ENCODE data around the gene EFNA2.
A peak's percentile ranks its signal among the peaks of the same experiment; 100 is the strongest.

Gene EFNA2

DNA sequence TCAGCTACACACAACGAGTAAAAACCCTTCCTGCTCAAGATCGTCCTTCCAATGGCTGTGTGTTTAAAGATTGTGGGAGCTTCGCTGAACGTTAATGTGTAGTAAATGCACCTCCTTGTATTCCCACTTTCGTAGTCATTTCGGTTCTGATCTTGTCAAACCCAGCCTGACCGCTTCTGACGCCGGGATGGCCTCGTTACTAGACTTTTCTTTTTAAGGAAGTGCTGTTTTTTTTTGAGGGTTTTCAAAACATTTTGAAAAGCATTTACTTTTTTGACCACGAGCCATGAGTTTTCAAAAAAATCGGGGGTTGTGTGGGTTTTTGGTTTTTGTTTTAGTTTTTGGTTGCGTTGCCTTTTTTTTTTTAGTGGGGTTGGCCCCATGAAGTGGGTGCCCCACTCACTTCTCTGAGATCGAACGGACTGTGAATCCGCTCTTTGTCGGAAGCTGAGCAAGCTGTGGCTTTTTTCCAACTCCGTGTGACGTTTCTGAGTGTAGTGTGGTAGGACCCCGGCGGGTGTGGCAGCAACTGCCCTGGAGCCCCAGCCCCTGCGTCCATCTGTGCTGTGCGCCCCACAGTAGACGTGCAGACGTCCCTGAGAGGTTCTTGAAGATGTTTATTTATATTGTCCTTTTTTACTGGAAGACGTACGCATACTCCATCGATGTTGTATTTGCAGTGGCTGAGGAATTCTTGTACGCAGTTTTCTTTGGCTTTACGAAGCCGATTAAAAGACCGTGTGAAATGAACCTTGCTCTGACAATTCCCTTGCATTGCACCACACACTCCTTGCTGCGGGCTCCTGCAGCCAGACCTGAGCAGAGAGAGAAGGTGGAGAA is 13.0 kb upstream of the EFNA2 start:
- no peak for DNase-seq

DNA sequence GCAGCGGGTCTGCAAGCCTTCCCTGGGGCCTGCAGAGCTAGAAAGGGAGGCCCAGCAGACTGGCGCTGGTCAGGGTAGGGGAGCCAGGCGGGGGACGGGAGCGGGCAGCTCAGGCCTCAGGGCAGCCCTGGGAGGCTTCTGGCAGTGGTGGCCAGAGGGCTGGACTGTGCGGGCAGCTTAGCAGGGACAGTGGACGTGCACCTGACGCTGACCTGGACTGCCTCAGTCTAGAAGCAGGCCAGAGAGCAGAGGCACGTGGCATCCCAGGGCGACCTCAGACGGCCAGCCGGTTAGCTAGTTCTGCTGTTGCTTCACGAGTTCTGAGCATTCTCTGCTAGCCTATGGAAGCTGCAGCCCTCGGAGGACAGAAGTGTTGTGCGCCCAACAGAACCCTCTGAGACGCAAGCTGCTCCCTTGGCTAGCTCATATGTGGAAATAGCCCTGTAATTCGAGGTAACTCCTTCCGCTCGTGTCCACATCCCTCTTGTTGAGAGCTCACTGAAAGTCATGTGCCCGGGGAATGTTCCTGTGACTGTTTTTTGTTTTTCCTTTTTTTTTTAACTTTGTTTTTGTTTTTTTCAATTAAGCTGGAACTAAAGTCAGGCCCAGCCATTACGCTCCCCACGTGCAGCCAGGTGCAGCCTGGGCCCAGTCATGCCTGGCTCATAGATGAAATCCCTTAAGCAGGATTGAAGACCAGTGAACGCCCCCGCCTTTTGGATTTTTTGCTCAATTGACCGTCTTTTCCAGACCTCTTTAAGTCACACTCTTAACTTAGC is 12.2 kb upstream of the EFNA2 start:
- DNase-seq = no peak

DNA sequence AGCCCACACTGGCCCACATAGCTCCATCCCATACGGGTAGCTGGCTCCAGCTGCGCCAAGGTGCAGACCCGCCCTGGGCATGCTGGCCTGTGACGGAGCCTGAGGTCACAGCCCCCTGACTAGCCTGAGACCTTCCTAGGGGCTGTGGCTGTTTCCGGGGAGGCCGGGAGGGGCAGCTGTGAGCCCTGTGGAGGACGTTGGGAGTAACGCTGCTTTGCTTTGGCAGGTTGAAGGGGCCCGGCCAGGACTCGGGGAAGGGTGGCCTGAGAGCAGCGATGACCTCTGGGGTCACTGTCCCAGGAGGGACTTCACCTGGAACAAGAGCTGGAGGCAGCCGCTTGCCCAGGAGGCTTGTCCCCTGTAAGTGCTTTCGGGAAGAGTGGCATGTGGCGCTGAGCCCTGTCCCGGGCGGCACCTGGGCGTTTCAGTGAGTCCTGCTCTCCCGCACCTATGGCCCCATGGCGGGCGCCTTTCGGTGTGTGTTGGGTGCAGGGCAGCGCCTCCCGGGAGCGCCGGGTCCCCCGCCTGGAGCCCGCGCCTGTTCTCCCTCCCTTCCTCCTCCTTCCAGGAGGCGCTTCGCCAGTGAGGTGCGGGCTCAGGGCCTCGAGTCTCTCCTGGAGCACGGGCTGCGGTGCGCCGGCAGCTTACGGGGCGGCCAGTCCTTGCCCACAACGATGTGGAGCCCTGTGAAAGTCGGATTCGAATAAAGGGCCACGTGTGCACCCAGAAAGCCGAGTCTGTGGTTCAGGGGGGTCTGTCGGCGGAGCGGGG is 11.4 kb upstream of the EFNA2 start:
- DNase-seq = no peak

DNA sequence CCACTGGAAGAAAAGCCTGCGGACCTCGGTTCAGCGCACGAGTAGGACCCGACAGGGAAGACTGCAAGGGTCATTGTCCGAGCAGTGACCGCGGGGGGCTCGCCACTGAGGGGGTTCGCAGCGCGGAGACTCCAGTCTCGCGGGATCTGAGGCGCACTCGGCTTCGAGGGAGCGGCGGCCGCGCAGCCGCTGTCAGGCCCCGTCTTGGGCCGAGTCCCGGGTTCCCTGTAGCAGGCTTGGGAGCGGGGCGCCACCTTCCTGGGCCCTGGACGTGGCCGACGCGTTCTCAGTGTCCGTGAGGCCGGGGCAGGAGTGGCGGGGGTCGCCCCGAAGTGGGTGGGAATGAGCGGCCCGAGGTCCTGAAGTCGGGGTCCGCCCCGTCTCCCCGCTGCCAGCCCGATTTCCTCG is 10.8 kb upstream of the EFNA2 start:
- DNase-seq = no peak

DNA sequence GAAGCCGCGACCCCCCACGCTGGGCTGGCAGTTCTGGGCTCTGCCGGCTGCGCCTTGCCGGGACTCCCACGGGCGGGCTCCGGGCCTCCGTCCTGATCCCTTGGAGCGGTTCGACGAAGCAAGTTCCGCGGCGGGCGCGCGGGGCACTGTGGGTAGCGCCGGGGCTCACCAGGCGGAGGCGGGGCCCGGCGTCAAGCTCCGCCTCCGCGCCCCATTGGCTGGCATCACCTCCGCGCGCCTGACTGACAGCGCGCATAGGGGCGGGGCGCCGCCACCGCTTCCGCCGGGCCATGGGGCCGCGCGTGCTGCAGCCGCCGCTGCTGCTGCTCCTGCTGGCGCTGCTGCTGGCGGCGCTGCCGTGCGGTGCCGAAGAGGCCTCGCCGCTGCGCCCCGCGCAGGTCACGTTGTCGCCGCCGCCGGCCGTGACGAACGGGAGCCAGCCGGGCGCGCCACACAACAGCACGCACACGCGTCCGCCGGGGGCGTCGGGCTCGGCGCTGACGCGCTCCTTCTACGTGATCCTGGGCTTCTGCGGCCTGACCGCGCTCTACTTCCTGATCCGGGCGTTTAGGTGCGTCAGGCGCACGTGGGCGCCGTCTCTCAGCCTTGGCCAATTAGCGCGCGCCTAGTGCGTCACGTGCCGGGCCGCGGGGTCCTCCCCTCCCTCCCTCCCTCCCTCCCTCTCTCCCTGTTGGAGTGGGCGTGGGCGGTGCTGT is 10.3 kb upstream of the EFNA2 start, which contains the start of gene FAM174C:
TSS of gene FAM174C (plus strand) at position 271 of the 716 bp plus-strand sequence. CDS start at position 291, 20 bp downstream.
- DNase-seq = peak; percentile 94

DNA sequence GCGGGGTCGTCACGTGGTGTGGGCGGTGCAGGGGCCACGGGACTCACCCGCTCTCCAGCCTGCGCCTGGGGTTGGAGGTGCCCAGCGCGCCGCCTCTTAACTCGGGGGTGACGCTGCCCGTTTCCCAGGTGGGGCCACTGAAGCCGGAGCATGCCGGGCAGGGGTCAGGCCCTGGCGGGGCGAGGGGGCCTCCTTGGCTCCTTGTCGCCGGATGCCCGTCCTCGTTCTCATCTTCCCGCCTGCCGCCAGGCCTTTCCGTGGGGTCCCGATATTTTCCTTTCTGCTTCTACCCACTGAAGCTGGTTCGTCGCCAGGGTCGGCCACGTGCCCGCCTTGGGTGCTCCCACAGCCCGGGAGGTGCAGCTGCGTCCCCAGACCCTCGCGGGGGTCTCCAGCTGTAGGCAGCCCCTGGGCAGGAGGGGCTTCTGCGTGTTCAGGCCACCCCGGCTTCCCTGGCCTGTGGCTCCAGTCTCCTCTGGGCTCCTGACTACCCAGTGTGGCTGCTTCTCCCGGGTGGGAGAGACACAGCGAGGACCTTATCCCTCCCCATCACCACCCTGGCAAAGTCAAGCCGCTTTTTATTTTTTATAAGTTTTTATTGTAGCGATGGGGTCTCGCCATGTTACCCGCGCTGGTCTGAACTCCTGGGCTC is 9.6 kb upstream of the EFNA2 start:
- DNase-seq = no peak

DNA sequence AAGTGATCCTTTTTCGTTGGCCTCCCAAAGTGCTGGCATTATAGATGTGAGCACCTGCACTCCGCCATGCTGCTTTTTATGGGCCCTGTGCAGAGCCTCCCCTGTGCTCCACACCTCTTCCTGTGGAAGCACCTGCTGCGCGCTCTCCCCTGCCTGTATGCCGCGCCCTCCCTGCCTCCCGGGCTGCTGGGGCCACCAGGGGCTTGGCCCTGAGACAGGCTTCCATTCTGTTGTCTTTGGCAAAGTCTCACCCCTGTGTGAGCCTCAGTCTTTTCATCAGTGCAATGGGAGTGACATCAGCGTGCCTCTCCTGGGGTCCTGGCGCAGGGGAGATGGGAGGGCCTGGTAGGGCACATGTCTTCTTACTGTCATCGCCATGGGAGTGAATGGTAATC is 9.0 kb upstream of the EFNA2 start:
- DNase-seq = no peak

DNA sequence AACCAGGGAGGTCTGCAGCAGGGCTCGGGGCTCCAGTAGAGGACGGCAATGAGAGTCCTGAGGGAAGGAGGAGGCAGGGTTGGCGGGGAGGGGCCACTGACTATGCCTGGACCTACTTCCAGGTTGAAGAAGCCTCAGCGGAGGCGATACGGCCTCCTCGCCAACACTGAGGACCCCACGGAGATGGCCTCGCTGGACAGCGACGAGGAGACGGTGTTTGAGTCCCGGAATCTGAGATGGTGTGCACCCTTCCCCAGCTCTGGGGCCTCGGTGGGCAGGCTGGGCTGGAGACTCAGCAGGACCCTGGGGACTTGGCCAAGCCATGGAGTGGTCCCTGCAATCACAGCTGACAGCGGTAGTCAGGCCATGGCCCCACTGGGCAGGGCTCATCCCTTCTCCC is 8.6 kb upstream of the EFNA2 start:
- DNase-seq = no peak

DNA sequence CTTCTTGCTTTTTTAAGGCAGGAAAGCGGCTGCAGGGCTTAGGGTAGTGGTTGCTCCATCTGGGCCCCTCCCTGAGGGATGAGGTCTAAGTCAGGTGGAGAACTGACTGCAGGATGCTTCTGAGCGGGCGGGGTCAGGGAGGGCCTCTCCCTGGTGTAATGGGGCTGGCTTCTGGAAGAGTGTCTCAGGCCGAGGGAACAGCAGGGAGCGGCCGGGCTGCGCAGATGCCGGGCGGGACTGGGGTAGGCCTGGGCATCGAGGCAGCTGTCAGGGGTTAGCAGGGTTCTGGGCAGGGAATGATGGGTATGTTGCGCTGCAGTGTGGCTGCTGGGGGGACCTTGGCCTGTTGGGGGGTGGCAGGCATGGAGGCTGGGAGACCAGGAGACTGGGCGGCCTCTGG is 7.6 kb upstream of the EFNA2 start:
- no peak for DNase-seq

DNA sequence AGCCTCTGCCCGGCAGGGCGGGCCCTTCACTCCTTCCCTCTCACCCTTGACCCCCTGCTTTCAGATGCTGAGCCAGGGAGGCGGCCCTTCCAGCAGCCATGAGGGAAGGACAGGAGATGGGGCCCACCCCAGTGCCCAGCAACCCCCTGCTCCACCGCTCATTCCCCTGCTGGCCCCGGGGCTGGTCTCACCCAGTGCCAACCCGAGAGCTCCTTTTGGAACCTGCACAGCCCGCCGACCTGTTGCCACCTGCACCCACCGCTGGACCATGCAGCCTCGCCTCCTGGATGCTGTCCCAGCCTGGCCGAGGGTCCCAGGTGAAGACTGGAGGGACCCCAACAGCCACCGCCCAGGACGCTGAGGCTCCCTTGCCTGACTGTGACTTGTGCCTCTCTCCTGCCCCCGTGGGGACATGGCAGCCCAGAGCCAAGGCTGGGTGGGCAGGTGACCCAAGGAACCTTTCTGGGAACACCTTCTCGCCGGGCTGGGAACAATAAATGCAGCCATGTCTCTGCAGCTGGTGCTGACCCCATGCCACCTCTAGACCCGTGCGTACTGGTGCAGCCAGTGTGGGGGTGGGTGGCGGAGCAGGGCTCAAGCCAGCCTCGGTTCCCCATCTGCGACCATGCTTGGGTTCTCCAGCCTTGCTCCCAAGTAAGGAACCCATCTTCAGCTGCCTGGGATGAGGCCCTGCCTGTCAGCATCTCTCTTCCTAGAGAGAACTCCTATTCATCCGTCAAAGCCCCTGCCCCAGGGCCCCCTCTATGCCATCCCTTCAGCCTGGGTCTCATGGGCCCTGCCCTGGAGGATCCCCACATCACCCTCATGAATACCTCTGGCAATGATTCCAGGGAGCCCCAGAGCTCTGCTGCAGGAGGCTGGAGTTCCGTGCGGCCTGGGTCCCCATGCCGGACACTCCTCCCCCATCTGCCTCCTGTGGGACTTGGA is 6.7 kb upstream of the EFNA2 start:
- no peak for DNase-seq

DNA sequence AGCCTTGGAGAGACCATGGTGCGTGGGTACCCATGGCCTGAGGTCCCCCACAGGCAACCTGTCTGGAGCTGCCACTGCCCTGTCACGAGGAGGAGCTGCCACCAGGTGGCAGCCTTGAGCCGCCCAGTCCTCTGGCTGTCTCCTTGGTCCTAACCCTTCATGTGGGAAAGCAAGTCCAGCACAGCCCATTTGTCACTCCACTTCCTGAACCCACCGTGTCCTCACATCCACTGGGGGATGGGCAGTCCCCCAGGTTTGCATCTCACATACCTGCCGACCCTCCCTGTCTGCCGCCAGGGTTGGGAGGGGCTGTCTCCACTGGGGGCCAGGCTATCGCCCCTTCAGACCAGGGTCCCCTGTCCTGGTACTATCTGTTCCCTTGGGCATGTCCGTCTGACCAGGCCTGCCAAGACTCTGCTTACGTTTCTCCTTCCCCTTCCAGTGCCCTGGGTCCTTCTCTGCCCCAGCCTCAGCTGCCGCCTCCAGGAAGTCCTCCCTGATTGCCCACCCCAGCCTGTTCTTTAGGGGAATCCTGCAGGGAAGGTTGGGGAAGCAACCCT is 5.8 kb upstream of the EFNA2 start:
- peak; percentile 59 for DNase-seq

DNA sequence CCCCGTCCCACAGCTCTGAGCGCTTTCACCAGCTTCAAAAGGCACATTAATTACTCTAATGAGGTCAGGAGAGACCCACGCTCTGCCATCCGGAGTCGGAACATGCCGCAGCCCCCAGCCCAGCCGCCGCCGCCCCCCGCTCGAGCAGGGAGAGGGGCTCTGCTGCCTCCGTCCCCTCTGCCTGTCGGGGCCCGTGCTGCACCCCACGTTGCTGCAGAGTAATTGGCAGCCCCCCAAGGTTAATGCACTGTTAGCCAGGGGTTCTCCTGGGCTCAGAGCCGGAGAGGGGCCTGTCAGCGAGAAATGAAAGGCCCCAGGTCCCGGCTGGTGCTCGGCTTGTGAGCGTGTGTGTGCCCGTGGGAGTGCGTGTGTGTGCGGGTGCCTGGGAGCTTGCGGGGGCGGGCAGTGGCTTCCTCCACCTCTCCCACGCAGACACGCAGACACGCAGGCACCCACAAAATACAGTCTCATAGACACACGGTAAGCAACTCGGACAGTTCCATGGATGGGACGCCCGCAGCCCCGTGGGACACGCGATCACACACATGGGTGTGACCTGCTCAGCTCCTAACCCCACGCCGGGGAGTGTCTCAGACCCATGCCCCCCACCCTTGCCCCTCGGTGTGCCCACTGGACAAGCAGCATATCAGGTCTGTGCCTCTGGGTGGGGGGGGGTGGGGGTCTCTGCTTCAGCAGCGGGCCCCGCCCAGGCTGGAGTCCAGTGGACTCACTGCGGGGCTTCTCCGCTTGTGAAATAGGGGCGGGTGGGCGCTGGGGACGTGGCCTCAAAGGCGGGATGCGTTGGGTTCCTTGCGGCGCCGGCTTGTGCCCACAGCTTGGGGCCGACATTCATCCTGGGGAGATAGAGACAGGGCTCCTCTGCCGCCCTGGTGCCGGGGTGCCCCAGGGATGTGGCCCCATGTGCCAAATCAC is 4.8 kb upstream of the EFNA2 start:
- no peak for DNase-seq

DNA sequence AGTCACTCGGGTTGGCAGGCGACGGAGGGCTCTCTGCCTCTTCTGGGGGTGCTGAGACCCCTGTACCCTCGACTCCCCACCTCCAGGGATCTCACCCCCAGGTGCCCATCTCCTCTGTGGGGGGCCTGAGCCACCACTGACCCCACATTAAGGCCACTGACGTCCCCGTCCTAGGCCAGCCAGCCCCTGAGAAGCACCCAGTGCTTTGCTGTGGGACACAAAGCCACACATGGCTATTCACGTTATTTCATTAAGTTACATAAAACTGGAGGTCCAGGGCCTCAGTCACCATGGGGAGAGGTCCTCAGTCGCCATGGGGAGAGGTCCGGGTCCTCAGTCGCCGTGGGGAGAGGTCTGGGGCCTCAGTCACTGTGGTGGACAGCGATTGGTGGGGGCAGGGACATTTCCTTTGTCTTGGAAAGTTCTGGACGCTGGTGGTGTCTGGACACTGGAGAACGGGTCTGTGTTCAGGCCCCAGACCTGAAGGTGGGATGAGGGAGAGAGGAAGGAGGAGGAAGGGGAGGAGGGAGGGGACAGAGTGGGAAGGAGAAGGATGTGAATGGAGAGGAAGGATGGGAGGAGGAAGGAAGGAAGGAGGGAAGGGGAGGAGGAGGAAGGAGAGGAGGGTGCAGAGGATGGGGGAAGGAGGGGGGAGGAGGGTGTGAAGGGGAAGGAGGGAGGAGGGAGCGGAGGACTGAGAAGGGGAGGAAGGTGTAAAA is 3.9 kb upstream of the EFNA2 start:
- DNase-seq = no peak

DNA sequence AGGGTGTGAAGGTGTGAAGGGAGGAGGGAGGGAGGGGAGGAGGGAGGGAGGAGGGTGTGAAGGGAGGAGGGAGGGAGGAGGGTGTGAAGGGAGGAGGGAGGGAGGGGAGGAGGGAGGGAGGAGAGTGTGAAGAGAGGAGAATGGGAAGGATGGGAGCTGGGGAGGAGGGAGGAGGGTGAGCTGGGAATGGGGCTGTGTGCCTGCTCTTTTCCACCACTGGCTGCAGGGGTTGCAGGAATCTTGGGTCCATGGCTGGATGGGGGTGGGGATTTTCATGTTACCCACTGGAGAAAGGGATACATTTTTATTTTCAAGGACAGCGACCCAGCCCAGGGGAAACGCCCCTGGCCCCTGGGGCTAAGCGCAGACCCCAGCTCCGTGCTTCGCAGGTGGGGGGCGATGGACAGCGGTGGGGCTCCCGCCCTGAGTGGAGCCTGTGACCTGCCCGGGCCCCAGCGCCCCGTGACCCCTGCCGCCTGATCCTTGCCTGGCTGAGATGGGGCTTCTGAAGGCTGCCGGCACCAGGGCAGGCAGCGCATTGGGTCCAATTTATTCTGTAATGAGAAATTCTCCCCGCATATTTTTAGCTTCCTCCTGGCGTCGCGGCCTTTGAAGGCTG is 3.0 kb upstream of the EFNA2 start:
- DNase-seq = no peak

DNA sequence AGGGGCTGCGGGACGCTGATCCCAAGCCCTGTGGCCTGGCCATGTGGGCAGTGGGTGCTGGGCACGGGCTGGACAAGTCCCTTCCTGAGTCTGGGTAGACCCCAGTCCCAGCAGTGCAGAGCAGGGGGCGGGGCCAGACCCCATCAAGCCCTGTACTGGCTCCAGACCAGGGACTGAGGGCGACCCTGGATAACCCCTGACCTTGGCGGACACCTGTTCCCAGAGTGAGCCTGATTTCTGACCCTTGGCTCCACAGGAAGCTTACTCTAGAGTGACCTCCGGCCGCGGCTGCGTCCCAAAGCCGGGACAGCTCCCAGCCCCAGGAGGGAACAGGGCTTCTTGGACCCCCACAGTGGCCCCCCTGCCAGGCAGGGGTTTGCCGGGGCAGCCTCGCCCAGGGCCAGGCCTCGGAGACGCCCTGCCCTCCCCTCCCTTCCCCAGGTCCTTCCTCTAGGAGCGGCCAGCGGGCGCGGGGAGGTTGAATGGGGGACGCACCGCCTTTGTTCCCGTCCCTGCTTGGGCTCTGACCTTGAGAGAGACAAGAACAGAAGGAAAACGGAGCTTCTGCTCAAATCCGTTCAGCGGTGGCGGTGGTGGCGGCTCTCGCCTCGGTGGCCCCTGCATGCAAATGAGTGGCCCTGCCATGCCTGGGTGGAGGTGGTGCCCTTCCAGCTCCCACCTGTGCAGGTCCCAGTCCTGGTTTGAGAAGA is 2.3 kb upstream of the EFNA2 start:
- no peak for DNase-seq

DNA sequence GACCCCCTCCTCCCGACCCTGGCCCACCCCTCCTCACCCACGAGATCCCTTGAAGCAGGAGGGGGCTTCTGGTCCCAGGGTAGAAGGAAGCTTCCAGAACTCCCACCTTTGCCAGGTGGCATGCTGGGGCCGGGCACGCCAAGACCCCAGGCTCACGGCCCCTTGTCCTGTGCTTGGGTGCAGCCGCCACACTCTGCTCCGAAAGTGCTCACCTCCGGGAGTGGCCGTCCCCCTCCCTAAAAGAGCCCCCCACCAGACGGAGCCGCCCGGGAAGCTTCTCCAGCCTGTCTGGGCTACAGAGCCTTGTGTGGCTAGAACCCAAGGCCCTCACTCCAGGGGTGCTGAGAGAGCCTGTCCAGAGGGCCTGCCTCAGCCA is 1.8 kb upstream of the EFNA2 start:
- DNase-seq = no peak

DNA sequence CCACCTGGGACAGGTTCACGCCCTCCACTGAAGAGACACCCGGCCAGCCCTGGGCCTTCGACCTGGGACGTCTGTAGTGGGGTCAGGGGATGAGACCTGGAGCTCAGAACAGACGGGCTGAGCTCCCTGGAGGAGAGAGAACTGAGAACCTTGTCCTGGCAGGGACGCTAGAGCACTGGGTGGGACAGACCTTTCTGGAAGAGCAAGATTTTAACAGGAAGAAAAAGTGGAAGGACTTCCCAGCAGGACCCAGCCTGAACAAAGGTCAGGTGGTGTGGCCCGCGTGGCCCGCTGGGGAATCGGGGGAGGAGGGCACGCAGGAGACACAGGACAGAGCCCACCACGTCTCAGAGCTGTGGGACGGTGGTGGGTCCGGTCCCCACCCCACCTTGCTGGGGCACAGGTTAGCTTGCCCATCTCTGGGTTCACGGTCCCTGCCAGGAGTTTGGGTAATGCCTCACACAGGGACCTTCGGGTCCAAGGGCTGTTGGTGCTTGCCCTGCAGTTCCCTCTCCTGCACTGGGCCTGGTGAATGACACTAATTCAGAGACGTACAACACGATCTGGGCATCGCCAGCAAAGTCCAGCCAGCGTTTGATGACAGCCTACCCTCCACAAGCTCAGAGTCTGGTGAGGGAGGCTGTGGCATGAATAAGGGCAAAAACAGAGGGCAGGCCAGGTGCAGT is 1.2 kb upstream of the EFNA2 start:
- no peak for DNase-seq
